NB4 (cell line): ENCODE data around the gene LILRA5.

Experiments used
- CTCF ChIP-seq: IDR thresholded peaks from one replicate; pipeline ENCODE4 v1.5.1; 2012; ENCODE audit warnings: low read depth, low read length
- MYC ChIP-seq: IDR thresholded peaks from 2 replicates; pipeline ENCODE4 v1.6.1; 2011; ENCODE audit warnings: low read depth, low read length
- POLR2A ChIP-seq: IDR thresholded peaks from 2 replicates; pipeline ENCODE4 v1.6.1; 2011; ENCODE audit warnings: mild to moderate bottlenecking; ENCODE audit not compliant: insufficient read length; ENCODE audit errors: extremely low read depth

GRCh38 chr19:54262066-54262465 is 50.9 kb downstream of the LILRA5 start:
- TF ChIP-seq CTCF (no peak), MYC (no peak), POLR2A (no peak)
